Measurements from ENCODE around the gene ZNF69.

DNA sequence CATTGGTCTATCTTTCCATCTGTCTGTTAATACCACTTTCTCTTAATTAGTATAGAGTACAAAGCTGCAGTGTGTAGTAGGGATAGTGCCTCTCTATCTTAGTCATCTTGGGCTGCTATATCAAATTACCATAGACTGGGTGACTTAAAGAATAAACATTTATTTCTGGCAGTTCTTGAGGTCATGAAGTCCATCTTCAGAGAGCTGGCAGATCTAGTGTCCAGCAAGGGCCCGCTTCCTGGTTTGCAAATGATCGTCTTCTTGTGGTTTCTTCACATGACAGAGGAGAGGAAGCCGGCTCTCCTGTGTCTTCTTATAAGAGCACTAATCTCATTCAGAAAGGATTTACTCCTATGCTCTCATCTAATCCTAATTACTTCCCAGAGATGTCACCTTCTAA, 43.5 kb downstream of the ZNF69 start:
- no peak for TF ChIP-seq CTCF (IDR thresholded peaks at IDR 0.05)
- TF ChIP-seq POLR2A (IDR thresholded peaks at IDR 0.05) = no peak

Data from esophagus squamous epithelium (tissue), 4 donors.